Endothelial cell of umbilical vein (primary cell): ENCODE results near the gene SYCE1. TPM values are rescaled to one million over a fixed set of nuclear protein-coding genes. Genes with fewer than 3 reads are reported as not detected.

Experiments used
- BruUV-seq: library from RNA; stranded (reverse); fragments of 400-500 nt; replicated peaks from 2 replicates; lab custom pipeline; 2021; lab: Mats Ljungman, UMichigan
- CTCF ChIA-PET: fragments of 300-600, 350-600 bp; sonication (Branson Sonifier 250); formaldehyde crosslinking; loops from one replicate; lab custom pipeline; 2021; ENCODE audit warnings: antibody characterized with exemption, inconsistent platforms; lab: Charles Lee
- POLR2A ChIA-PET: fragments of 300-600, 350-600 bp; sonication (Branson Sonifier 250); formaldehyde crosslinking; loops from one replicate; lab custom pipeline; 2021; ENCODE audit warnings: antibody characterized with exemption, inconsistent platforms; lab: Charles Lee
- DNase-seq: peaks from one replicate; pipeline ENCODE4 v3.0.0-alpha.2; 2011; ENCODE audit warnings: low read depth, low spot score
- FAIRE-seq: peaks from 2 replicates; lab custom pipeline; 2011; peaks lifted over from hg19 to GRCh38; lab: Jason Lieb, UNC
- H2AFZ ChIP-seq: 2 replicates; pipeline ENCODE4 v1.6.0; 2012; ENCODE audit warnings: low read depth, low read length, control low read depth, inconsistent platforms
- H3K27ac ChIP-seq: 2 replicates; pipeline ENCODE4 v1.5.1; 2011; ENCODE audit warnings: low read depth, mild to moderate bottlenecking, control low read depth, low read length, moderate library complexity; ENCODE audit not compliant: insufficient read depth
- H3K27me3 ChIP-seq, 2 experiments: 2 replicates each; pipeline versions ENCODE4 v1.6.0 to v1.6.1; 2011; ENCODE audit warnings: low read length in 2 of 2, mixed read lengths in 1 of 2; ENCODE audit not compliant: control insufficient read depth in 2 of 2, insufficient read depth in 2 of 2
- H3K36me3 ChIP-seq, 2 experiments: 2 replicates in 1 of 2; 3 replicates in 1 of 2; pipeline ENCODE4 v1.5.1; 2011; ENCODE audit warnings: low read length in 2 of 2, mild to moderate bottlenecking in 1 of 2, moderate library complexity in 1 of 2; ENCODE audit not compliant: control insufficient read depth in 2 of 2, insufficient read depth in 2 of 2; ENCODE audit errors: extremely low read depth in 1 of 2
- H3K4me1 ChIP-seq: 3 replicates; pipeline ENCODE4 v1.5.1; 2011; ENCODE audit warnings: mild to moderate bottlenecking, low read length; ENCODE audit not compliant: control insufficient read depth, insufficient read depth; ENCODE audit errors: extremely low read depth
- H3K4me2 ChIP-seq: 2 replicates; pipeline ENCODE4 v1.6.1; 2011; ENCODE audit warnings: low read length, control low read depth, mixed read lengths; ENCODE audit not compliant: insufficient read depth
- H3K4me3 ChIP-seq, 3 experiments: fragments of 200-600 bp in 1 of 3; sonication (generic), shearing (Covaris generic) in 1 of 3; replicated peaks in 1 of 3; 2 replicates each; pipeline ENCODE4 v1.5.1; 2011 to 2016; ENCODE audit warnings: control low read depth in 3 of 3, low read length in 3 of 3, mild to moderate bottlenecking in 2 of 3, inconsistent platforms in 1 of 3, low read depth in 1 of 3, moderate library complexity in 1 of 3; ENCODE audit not compliant: insufficient read depth in 1 of 3
- H3K79me2 ChIP-seq: 2 replicates; pipeline ENCODE4 v1.6.0; 2012; ENCODE audit warnings: low read length, inconsistent platforms; ENCODE audit not compliant: control insufficient read depth, insufficient read depth
- H3K9ac ChIP-seq: replicated peaks from 2 replicates; pipeline ENCODE3; 2011; ENCODE audit warnings: low read length, control low read depth; ENCODE audit not compliant: insufficient read depth; ENCODE audit errors: extremely low read depth
- H3K9me1 ChIP-seq: replicated peaks from 3 replicates; pipeline ENCODE4 v1.6.0; 2011; ENCODE audit warnings: mild to moderate bottlenecking, low read length; ENCODE audit not compliant: control insufficient read depth, insufficient read depth; ENCODE audit errors: extremely low read depth
- H3K9me3 ChIP-seq: replicated peaks from 2 replicates; pipeline ENCODE4 v1.5.1; 2012; ENCODE audit warnings: low read length, inconsistent platforms; ENCODE audit not compliant: control insufficient read depth, insufficient read depth
- H4K20me1 ChIP-seq: replicated peaks from 2 replicates; pipeline ENCODE3; 2011; ENCODE audit warnings: mild to moderate bottlenecking, low read length; ENCODE audit not compliant: control insufficient read depth, insufficient read depth; ENCODE audit errors: extremely low read depth
- EZH2 ChIP-seq: IDR thresholded peaks from 2 replicates; pipeline ENCODE4 v1.6.1; 2012; ENCODE audit warnings: borderline replicate concordance, low read depth, mild to moderate bottlenecking, moderate library complexity, low read length, inconsistent platforms; ENCODE audit not compliant: severe bottlenecking
- MYC ChIP-seq: IDR thresholded peaks from one replicate; pipeline ENCODE4 v1.6.1; 2011; ENCODE audit warnings: mild to moderate bottlenecking, low read depth, low read length
- POLR2AphosphoS5 ChIP-seq: IDR thresholded peaks from 2 replicates; pipeline ENCODE4 v1.6.1; 2012; ENCODE audit warnings: low read depth, mild to moderate bottlenecking, control low read depth, low read length, moderate library complexity; ENCODE audit not compliant: insufficient read depth
- dilution Hi-C: fragments of 300-500 bp; cut with MboI; formaldehyde crosslinking; loops from one replicate; pipeline ENCODE4 v1.15.0; 2019; ENCODE audit warnings: low sequenced_read_pairs; ENCODE audit not compliant: extremely low pct_ligation_motif_present
- intact Hi-C: fragments of 100-400 bp; cut with micrococcal nuclease; formaldehyde crosslinking; loops from one replicate; pipeline ENCODE4 v1.10.0; 2022
- polyA plus RNA-seq, 4 experiments: library from polyadenylated mRNA; depleted of rRNA in 3 of 4; stranded (reverse) in 3 of 4; unstranded in 1 of 4; fragments of >200 nt; gene quantifications; 2 replicates each; pipeline versions ENCODE4 v1.2.1 to v1.2.3, GENCODE V29; 2011 to 2012; ENCODE audit warnings: missing spikeins in 1 of 4
- total RNA-seq: library from RNA; stranded (reverse); gene quantifications from 2 replicates; pipeline ENCODE4 v1.2.3, GENCODE V29; 2021

SYCE1 gene
- total and polyA plus RNA-seq, 2 donors (not counting 3 experiments of a cell fraction or from before 2014, with no cell fraction given), result not detected

GRCh38 chr10:133528296-133528844 lies 37.0 kb downstream of the SYCE1 start:
- ChIA-PET POLR2A (no interaction called here), CTCF (no interaction called here)
- Histone ChIP-seq H2AFZ (no peak overlapping the region), H3K4me3 (no peak overlapping the region), H3K9me1 (no peaks in the 10 kb centered on the region), H3K9me3 (no peaks in the 10 kb centered on the region), H4K20me1 (no peaks in the 10 kb centered on the region), H3K27ac (no peak overlapping the region), H3K36me3 (no peaks in the 10 kb centered on the region), H3K9ac (no peak overlapping the region), H3K4me1 (no peaks in the 10 kb centered on the region), H3K79me2 (no peaks in the 10 kb centered on the region), H3K27me3 (peaks cover 14 to 15% of the 10 kb centered on the region in 2 experiments), H3K4me2 (no peak overlapping the region)
- no peak for FAIRE-seq
- intact Hi-C loops, result no loop called here
- dilution Hi-C loops, result no loop called here
- TF ChIP-seq POLR2AphosphoS5 (no peak), EZH2 (peak; percentile 15), MYC (no peak)
- no peak for DNase-seq
- no TSS peak for BruUV-seq

- Histone ChIP-seq H3K4me2 (no peak overlapping the region), H3K27ac (no peak overlapping the region), H3K4me3 (no peak overlapping the region), H3K9me3 (no peaks in the 10 kb centered on the region), H4K20me1 (no peaks in the 10 kb centered on the region), H3K9me1 (no peaks in the 10 kb centered on the region), H3K4me1 (no peaks in the 10 kb centered on the region), H3K9ac (no peak overlapping the region), H3K36me3 (no peaks in the 10 kb centered on the region), H2AFZ (no peak overlapping the region), H3K27me3 (peaks cover 14 to 15% of the 10 kb centered on the region in 2 experiments), H3K79me2 (no peaks in the 10 kb centered on the region)
- BruUV-seq, result no TSS peak
- intact Hi-C loops, result no loop called here
- TF ChIP-seq EZH2 (peak; percentile 16), MYC (no peak)
- FAIRE-seq, result no peak
- ChIA-PET CTCF (no interaction called here), POLR2A (no interaction called here)
- dilution Hi-C loops, result no loop called here
- no peak for DNase-seq
Measured at GRCh38 chr10:133527771-133528271, 37.6 kb downstream of the SYCE1 start.
